ENCODE data around the gene KRT76.

DNA sequence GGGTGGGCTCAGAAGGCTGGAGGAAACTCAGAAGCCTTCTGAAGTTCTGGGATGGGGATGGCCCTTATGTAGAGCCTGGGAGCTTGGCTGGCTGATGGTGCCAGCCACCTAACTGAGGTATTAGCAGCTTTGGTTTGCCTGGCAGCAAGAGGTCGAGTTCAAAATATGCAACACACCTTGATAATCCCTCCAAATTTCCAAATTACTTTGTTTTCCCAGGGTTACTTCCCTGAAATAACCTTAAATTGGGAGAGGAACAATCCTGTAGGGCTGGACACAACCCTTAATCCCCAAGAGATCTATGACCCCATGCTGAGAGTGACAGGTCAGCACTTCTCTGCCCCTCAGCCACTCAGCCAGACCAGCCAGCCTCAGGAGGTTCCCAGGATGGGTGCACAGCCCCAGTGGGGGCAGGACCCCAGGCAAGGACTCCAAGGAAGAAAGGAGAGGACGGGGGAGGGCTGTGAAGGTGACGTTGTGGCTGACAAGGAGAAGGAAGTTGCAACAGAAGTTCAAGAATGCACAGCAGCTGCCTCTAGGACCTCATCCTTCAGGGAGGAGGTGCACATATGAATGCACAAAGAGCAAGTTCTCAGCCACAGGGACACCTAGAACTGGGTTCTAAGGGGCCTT lies 55.2 kb downstream of the KRT76 start:
- TF ChIP-seq, protein P1, sequence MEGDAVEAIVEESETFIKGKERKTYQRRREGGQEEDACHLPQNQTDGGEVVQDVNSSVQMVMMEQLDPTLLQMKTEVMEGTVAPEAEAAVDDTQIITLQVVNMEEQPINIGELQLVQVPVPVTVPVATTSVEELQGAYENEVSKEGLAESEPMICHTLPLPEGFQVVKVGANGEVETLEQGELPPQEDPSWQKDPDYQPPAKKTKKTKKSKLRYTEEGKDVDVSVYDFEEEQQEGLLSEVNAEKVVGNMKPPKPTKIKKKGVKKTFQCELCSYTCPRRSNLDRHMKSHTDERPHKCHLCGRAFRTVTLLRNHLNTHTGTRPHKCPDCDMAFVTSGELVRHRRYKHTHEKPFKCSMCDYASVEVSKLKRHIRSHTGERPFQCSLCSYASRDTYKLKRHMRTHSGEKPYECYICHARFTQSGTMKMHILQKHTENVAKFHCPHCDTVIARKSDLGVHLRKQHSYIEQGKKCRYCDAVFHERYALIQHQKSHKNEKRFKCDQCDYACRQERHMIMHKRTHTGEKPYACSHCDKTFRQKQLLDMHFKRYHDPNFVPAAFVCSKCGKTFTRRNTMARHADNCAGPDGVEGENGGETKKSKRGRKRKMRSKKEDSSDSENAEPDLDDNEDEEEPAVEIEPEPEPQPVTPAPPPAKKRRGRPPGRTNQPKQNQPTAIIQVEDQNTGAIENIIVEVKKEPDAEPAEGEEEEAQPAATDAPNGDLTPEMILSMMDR (IDR thresholded peaks at IDR 0.05), result no peak
- TF ChIP-seq POLR2A (IDR thresholded peaks at IDR 0.05), result no peak

Measured in uterus (tissue), 2 donors.